HG02938 (cell line): ENCODE results near the gene SMTN.

ENCODE experiments used
- ATAC-seq: cut with Tn5 transposase; IDR thresholded peaks from one replicate; pipeline ENCODE4 v1.9.1; 2021; ENCODE audit warnings: mild to moderate bottlenecking, moderate library complexity; ENCODE audit not compliant: unreplicated experiment

SMTN gene

GRCh38 chr22:31125521-31126117 lies 44.5 kb downstream of the SMTN start:
- ATAC-seq, result no peak

- no peak for ATAC-seq
Observed at GRCh38 chr22:31126128-31126868, 45.2 kb downstream of the SMTN start.

GRCh38 chr22:31126869-31127175 lies 45.7 kb downstream of the SMTN start:
- ATAC-seq, result no peak

- no peak for ATAC-seq
Observed at GRCh38 chr22:31127181-31127772, 46.2 kb downstream of the SMTN start.

GRCh38 chr22:31128156-31128555 lies 47.0 kb downstream of the SMTN start:
- no peak for ATAC-seq

- no peak for ATAC-seq
Observed at GRCh38 chr22:31130873-31131272, 49.8 kb downstream of the SMTN start.

GRCh38 chr22:31133911-31134310 lies 52.8 kb downstream of the SMTN start:
- no peak for ATAC-seq

GRCh38 chr22:31134688-31135087 lies 53.6 kb downstream of the SMTN start:
- ATAC-seq, result no peak

- no peak for ATAC-seq
Observed at GRCh38 chr22:31135706-31136105, 54.6 kb downstream of the SMTN start.

- no peak for ATAC-seq
Observed at GRCh38 chr22:31136155-31136554, 55.0 kb downstream of the SMTN start.

GRCh38 chr22:31136711-31137110 lies 55.6 kb downstream of the SMTN start:
- ATAC-seq, result no peak

GRCh38 chr22:31137721-31138120 lies 56.6 kb downstream of the SMTN start:
- no peak for ATAC-seq

GRCh38 chr22:31138126-31138525 lies 57.0 kb downstream of the SMTN start:
- ATAC-seq, result no peak

- ATAC-seq, result no peak
Observed at GRCh38 chr22:31139066-31139465, 57.9 kb downstream of the SMTN start.

GRCh38 chr22:31139866-31140716 lies 59.0 kb downstream of the SMTN start, which contains the start of gene PLA2G3:
Gene PLA2G3 (minus strand): TSS chr22:31140508. CDS start chr22:31140354, 154 bp downstream.
- ATAC-seq, result no peak

- ATAC-seq, result no peak
Observed at GRCh38 chr22:31140746-31141145, 59.6 kb downstream of the SMTN start.

GRCh38 chr22:31141551-31141950 lies 60.4 kb downstream of the SMTN start:
- no peak for ATAC-seq

- no peak for ATAC-seq
Observed at GRCh38 chr22:31142285-31142684, 61.2 kb downstream of the SMTN start.

GRCh38 chr22:31143038-31143437 lies 61.9 kb downstream of the SMTN start:
- ATAC-seq, result no peak

GRCh38 chr22:31143537-31143936 lies 62.4 kb downstream of the SMTN start:
- ATAC-seq, result no peak

- ATAC-seq, result no peak
Observed at GRCh38 chr22:31144223-31144622, 63.1 kb downstream of the SMTN start.
